Upper lobe of left lung (tissue), 4 donors: ENCODE results near the gene PHOSPHO2.

ENCODE experiments used
- CTCF ChIP-seq, 6 experiments: fragments of 450-650 bp in 4 of 6; fragments of 200-600 bp in 2 of 6; sonication (generic) in 2 of 6; IDR thresholded peaks; one replicate each; pipeline ENCODE4 v1.5.1; 2016 to 2019; ENCODE audit warnings: antibody characterized with exemption in 6 of 6
- EP300 ChIP-seq, 4 donors: sonication (generic); formaldehyde crosslinking; IDR thresholded peaks; one replicate each; pipeline ENCODE4 v1.5.1; 2017; ENCODE audit warnings: antibody characterized with exemption in 4 of 4, control low read depth in 2 of 4
- POLR2A ChIP-seq, 4 donors: fragments of 450-650 bp; IDR thresholded peaks; one replicate each; pipeline ENCODE4 v1.5.1; 2016 to 2017; ENCODE audit warnings: antibody characterized with exemption in 4 of 4, mild to moderate bottlenecking in 2 of 4

- no peak for TF ChIP-seq CTCF (IDR thresholded peaks at IDR 0.05)
- TF ChIP-seq POLR2A (IDR thresholded peaks at IDR 0.05) = no peak
- TF ChIP-seq EP300 (IDR thresholded peaks at IDR 0.05) = no peak
Measured at GRCh38 chr2:169676357-169676756, 17.9 kb upstream of the PHOSPHO2 start.
